Fibroblast of lung (primary cell): Measurements from ENCODE around the gene CERK.

Source experiments
- EZH2 ChIP-seq: IDR thresholded peaks from 2 replicates; pipeline ENCODE4 v1.5.1; 2012; ENCODE audit warnings: low read length, control low read depth, mild to moderate bottlenecking; ENCODE audit errors: missing control alignments
- TF ChIP-seq, protein P1 (sequence below), 2 donors: IDR thresholded peaks in 1 of 2; conservative IDR thresholded peaks in 1 of 2; 1 replicate in 1 of 2; 2 replicates in 1 of 2; pipeline ENCODE4 v1.5.1; 2011 to 2012; ENCODE audit warnings: low read length in 2 of 2, control low read depth in 1 of 2, inconsistent platforms in 1 of 2, low read depth in 1 of 2, mild to moderate bottlenecking in 1 of 2

DNA sequence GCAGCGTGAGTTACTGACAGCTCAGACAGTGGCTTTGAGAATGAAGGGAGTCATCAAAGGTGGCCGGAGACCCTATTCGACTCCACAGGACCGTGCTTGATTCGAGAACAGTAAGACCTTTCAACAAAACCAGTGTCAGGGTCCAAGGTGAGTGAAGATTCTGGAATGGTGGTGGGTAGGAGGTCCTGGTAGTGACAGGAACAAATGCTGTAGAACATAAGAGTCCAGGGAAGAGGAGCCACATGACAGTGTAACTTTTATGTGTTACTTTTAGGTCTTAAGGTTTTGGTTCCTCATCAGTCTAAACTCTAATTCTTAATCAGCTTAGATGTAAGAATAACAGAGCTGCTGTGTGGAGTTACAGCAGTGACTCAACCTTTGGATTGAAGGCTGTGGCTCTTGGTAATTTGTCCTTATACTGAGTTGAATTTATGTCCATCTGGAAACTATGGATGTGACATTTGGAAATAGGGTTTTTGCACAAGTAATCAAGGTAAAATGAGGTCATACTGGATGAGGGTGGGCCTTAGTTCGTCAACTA is 26.2 kb upstream of the CERK start:
- TF ChIP-seq, protein P1, sequence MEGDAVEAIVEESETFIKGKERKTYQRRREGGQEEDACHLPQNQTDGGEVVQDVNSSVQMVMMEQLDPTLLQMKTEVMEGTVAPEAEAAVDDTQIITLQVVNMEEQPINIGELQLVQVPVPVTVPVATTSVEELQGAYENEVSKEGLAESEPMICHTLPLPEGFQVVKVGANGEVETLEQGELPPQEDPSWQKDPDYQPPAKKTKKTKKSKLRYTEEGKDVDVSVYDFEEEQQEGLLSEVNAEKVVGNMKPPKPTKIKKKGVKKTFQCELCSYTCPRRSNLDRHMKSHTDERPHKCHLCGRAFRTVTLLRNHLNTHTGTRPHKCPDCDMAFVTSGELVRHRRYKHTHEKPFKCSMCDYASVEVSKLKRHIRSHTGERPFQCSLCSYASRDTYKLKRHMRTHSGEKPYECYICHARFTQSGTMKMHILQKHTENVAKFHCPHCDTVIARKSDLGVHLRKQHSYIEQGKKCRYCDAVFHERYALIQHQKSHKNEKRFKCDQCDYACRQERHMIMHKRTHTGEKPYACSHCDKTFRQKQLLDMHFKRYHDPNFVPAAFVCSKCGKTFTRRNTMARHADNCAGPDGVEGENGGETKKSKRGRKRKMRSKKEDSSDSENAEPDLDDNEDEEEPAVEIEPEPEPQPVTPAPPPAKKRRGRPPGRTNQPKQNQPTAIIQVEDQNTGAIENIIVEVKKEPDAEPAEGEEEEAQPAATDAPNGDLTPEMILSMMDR (conservative IDR thresholded peaks at IDR 0.05 in 1 of 2, IDR thresholded peaks at IDR 0.05 in 1 of 2; ENCODE audit: low read depth in 1 of 2, low read length in 2 of 2), result no peak
- no peak for TF ChIP-seq EZH2
